Loucy (cell line): Measurements from ENCODE around the gene SPAG9.

Experiments used
- H2AFZ ChIP-seq: fragments of 200-600 bp; sonication (generic); 2 replicates; pipeline ENCODE4 v1.6.0; 2016; ENCODE audit warnings: antibody characterized with exemption, mild to moderate bottlenecking, low read length, moderate library complexity
- H3F3A ChIP-seq: fragments of 200-600 bp; 2 replicates; pipeline ENCODE4 v1.6.0; 2016; ENCODE audit warnings: antibody characterized with exemption, low read depth, mild to moderate bottlenecking
- H3K27me3 ChIP-seq: fragments of 200-600 bp; sonication (generic); 2 replicates; pipeline ENCODE4 v1.6.1; 2014; ENCODE audit warnings: low read length, mild to moderate bottlenecking; ENCODE audit not compliant: insufficient read depth, poor library complexity, severe bottlenecking
- H3K36me3 ChIP-seq: fragments of 200-600 bp; sonication (generic); 2 replicates; pipeline ENCODE4 v1.6.1; 2016; ENCODE audit warnings: low read length; ENCODE audit not compliant: insufficient read depth
- H3K4me1 ChIP-seq: fragments of 200-600 bp; sonication (generic); 2 replicates; pipeline ENCODE4 v1.5.1; 2014; ENCODE audit warnings: low read length, mild to moderate bottlenecking; ENCODE audit not compliant: insufficient read depth, poor library complexity, severe bottlenecking
- H3K4me2 ChIP-seq: fragments of 200-600 bp; sonication (generic); 2 replicates; pipeline ENCODE4 v1.6.0; 2014; ENCODE audit warnings: antibody characterized with exemption, low read length, low read depth, mild to moderate bottlenecking; ENCODE audit not compliant: poor library complexity, severe bottlenecking
- H3K4me3 ChIP-seq: fragments of 200-600 bp; sonication (generic); 2 replicates; pipeline ENCODE4 v1.5.1; 2014; ENCODE audit warnings: low read length, mild to moderate bottlenecking, mixed read lengths; ENCODE audit not compliant: poor library complexity, severe bottlenecking
- H3K79me2 ChIP-seq: fragments of 200-600 bp; sonication (generic); 2 replicates; pipeline ENCODE4 v1.6.1; 2014; ENCODE audit warnings: low read length; ENCODE audit not compliant: insufficient read depth
- H3K9ac ChIP-seq: fragments of 200-600 bp; sonication (generic); 2 replicates; pipeline ENCODE4 v1.6.0; 2014; ENCODE audit warnings: mild to moderate bottlenecking, low read depth, low read length, moderate library complexity; ENCODE audit not compliant: poor library complexity, severe bottlenecking
- H3K9me2 ChIP-seq: fragments of 200-600 bp; sonication (generic); replicated peaks from 2 replicates; pipeline ENCODE4 v1.6.1; 2016; ENCODE audit warnings: low read depth, low read length, mixed read lengths
- H3K9me3 ChIP-seq: fragments of 200-600 bp; sonication (generic); 2 replicates; pipeline ENCODE4 v1.6.1; 2014; ENCODE audit warnings: mild to moderate bottlenecking, antibody characterized with exemption, low read length, low read depth; ENCODE audit not compliant: insufficient read depth
- H4K20me1 ChIP-seq: fragments of 200-600 bp; sonication (generic); 2 replicates; pipeline ENCODE4 v1.6.0; 2014; ENCODE audit warnings: antibody characterized with exemption, low read length, mild to moderate bottlenecking; ENCODE audit not compliant: insufficient read depth, poor library complexity, severe bottlenecking
- CTCF ChIP-seq: fragments of 200-600 bp; sonication (generic); conservative IDR thresholded peaks from 2 replicates; pipeline ENCODE4 v1.5.1; 2014; ENCODE audit warnings: mild to moderate bottlenecking, antibody characterized with exemption, low read length
- EZH2phosphoT487 ChIP-seq: fragments of 200-600 bp; IDR thresholded peaks from 2 replicates; pipeline ENCODE4 v1.6.1; 2018; ENCODE audit warnings: antibody characterized with exemption, mild to moderate bottlenecking, moderate library complexity, borderline replicate concordance

The SPAG9 gene

GRCh38 chr17:50924800-50925199 lies 195.9 kb downstream of the SPAG9 start:
- no peak overlapping the region for H3K9ac ChIP-seq
- H3K27me3 ChIP-seq, result no peaks in the 10 kb centered on the region
- no peaks in the 10 kb centered on the region for H3K9me3 ChIP-seq
- no peaks in the 10 kb centered on the region for H3K36me3 ChIP-seq
- no peak overlapping the region for H3K4me3 ChIP-seq
- no peaks in the 10 kb centered on the region for H3K79me2 ChIP-seq
- no peak overlapping the region for H2AFZ ChIP-seq
- no peaks in the 10 kb centered on the region for H3K9me2 ChIP-seq
- TF ChIP-seq CTCF, result no peak
- no peak overlapping the region for H3K4me2 ChIP-seq
- no peaks in the 10 kb centered on the region for H3K4me1 ChIP-seq
- H3F3A ChIP-seq, result no peaks in the 10 kb centered on the region
- H4K20me1 ChIP-seq, result no peaks in the 10 kb centered on the region

GRCh38 chr17:50924300-50924699 lies 196.4 kb downstream of the SPAG9 start:
- TF ChIP-seq EZH2phosphoT487 (no peak), CTCF (no peak)
- H3K79me2 ChIP-seq, result no peaks in the 10 kb centered on the region
- H3K9me2 ChIP-seq, result no peaks in the 10 kb centered on the region
- no peaks in the 10 kb centered on the region for H3K4me1 ChIP-seq
- H3K4me3 ChIP-seq, result no peak overlapping the region
- H2AFZ ChIP-seq, result no peak overlapping the region
- H3K36me3 ChIP-seq, result no peaks in the 10 kb centered on the region
- no peaks in the 10 kb centered on the region for H4K20me1 ChIP-seq
- no peak overlapping the region for H3K4me2 ChIP-seq
- no peaks in the 10 kb centered on the region for H3K27me3 ChIP-seq
- no peak overlapping the region for H3K9ac ChIP-seq
- no peaks in the 10 kb centered on the region for H3F3A ChIP-seq
- no peaks in the 10 kb centered on the region for H3K9me3 ChIP-seq

GRCh38 chr17:50923611-50924010 lies 197.1 kb downstream of the SPAG9 start:
- H3K79me2 ChIP-seq, result no peaks in the 10 kb centered on the region
- H3K4me2 ChIP-seq, result no peak overlapping the region
- no peak overlapping the region for H3K4me3 ChIP-seq
- no peaks in the 10 kb centered on the region for H3K27me3 ChIP-seq
- H3K9ac ChIP-seq, result no peak overlapping the region
- H4K20me1 ChIP-seq, result no peaks in the 10 kb centered on the region
- TF ChIP-seq EZH2phosphoT487, result no peak
- H3F3A ChIP-seq, result no peaks in the 10 kb centered on the region
- H3K9me3 ChIP-seq, result no peaks in the 10 kb centered on the region
- H3K36me3 ChIP-seq, result no peaks in the 10 kb centered on the region
- H2AFZ ChIP-seq, result no peak overlapping the region
- no peaks in the 10 kb centered on the region for H3K9me2 ChIP-seq
- H3K4me1 ChIP-seq, result no peaks in the 10 kb centered on the region

GRCh38 chr17:50922721-50923405 lies 197.8 kb downstream of the SPAG9 start:
- no peak overlapping the region for H3K4me2 ChIP-seq

More at GRCh38 chr17:50922721-50923405, 197.8 kb downstream of the SPAG9 start:
- Histone ChIP-seq H2AFZ (no peak overlapping the region), H3K36me3 (no peaks in the 10 kb centered on the region), H3F3A (no peaks in the 10 kb centered on the region), H3K9me2 (no peaks in the 10 kb centered on the region), H4K20me1 (no peaks in the 10 kb centered on the region), H3K9me3 (no peaks in the 10 kb centered on the region), H3K4me1 (no peaks in the 10 kb centered on the region), H3K27me3 (no peaks in the 10 kb centered on the region), H3K79me2 (no peaks in the 10 kb centered on the region), H3K9ac (no peak overlapping the region), H3K4me3 (no peak overlapping the region)
- TF ChIP-seq EZH2phosphoT487 (no peak), CTCF (no peak)
